ENCODE measurements around the gene SYT5.

DNA sequence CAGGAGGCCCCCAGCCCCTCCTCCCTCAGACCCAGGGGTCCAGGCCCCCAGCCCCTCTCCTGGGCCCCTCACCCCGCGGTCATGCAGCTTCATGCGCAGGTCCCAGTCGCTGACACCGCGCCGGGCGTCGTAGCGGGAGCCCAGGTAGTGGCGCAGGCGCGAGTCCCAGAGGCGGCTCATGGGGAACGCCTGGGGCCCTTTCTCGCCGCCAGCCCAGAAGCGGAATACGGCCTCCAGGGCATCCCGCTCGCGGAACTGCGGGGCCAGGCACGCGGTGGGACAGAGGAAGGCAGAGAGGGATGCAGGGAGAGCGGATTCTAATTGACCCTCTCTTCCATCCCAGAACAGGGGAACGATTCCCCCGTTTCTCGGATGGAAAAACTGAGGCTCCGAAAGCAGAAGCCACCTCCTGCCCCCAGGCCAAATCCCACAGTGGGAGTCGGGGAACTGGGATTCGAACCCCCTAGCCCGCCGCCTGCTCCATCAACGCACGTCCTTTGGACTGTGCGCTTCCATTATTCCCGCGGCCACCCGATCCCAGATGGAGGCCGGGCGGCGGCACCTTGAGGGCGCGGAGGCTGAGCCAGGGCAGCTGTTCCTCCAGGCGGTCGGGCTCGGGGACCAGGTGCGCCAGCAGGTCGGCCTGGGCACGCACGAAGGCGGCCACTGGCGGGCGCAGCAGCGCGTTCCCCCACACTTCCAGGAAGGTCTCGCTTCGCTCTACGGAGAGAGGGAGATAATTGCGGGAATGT lies 18.3 kb downstream of the SYT5 start:
- TF ChIP-seq SREBF2 (IDR thresholded peaks at IDR 0.05; ENCODE audit: low read length) (no peak), KDM1A (IDR thresholded peaks at IDR 0.05; ENCODE audit: borderline replicate concordance) (no peak), HDAC6 (IDR thresholded peaks at IDR 0.05; ENCODE audit: unreplicated experiment) (no peak), FOXM1 (IDR thresholded peaks at IDR 0.05; ENCODE audit: low read depth, low read length) (no peak)
- TF ChIP-seq, protein P1, sequence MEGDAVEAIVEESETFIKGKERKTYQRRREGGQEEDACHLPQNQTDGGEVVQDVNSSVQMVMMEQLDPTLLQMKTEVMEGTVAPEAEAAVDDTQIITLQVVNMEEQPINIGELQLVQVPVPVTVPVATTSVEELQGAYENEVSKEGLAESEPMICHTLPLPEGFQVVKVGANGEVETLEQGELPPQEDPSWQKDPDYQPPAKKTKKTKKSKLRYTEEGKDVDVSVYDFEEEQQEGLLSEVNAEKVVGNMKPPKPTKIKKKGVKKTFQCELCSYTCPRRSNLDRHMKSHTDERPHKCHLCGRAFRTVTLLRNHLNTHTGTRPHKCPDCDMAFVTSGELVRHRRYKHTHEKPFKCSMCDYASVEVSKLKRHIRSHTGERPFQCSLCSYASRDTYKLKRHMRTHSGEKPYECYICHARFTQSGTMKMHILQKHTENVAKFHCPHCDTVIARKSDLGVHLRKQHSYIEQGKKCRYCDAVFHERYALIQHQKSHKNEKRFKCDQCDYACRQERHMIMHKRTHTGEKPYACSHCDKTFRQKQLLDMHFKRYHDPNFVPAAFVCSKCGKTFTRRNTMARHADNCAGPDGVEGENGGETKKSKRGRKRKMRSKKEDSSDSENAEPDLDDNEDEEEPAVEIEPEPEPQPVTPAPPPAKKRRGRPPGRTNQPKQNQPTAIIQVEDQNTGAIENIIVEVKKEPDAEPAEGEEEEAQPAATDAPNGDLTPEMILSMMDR (IDR thresholded peaks at IDR 0.05 in 2 of 3, conservative IDR thresholded peaks at IDR 0.05 in 1 of 3; ENCODE audit: control insufficient read depth in 2 of 3, extremely low read depth in 1 of 3, insufficient read depth in 1 of 3, low read depth in 3 of 3, low read length in 3 of 3) = no peak
- TF ChIP-seq, protein P2, sequence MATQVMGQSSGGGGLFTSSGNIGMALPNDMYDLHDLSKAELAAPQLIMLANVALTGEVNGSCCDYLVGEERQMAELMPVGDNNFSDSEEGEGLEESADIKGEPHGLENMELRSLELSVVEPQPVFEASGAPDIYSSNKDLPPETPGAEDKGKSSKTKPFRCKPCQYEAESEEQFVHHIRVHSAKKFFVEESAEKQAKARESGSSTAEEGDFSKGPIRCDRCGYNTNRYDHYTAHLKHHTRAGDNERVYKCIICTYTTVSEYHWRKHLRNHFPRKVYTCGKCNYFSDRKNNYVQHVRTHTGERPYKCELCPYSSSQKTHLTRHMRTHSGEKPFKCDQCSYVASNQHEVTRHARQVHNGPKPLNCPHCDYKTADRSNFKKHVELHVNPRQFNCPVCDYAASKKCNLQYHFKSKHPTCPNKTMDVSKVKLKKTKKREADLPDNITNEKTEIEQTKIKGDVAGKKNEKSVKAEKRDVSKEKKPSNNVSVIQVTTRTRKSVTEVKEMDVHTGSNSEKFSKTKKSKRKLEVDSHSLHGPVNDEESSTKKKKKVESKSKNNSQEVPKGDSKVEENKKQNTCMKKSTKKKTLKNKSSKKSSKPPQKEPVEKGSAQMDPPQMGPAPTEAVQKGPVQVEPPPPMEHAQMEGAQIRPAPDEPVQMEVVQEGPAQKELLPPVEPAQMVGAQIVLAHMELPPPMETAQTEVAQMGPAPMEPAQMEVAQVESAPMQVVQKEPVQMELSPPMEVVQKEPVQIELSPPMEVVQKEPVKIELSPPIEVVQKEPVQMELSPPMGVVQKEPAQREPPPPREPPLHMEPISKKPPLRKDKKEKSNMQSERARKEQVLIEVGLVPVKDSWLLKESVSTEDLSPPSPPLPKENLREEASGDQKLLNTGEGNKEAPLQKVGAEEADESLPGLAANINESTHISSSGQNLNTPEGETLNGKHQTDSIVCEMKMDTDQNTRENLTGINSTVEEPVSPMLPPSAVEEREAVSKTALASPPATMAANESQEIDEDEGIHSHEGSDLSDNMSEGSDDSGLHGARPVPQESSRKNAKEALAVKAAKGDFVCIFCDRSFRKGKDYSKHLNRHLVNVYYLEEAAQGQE (IDR thresholded peaks at IDR 0.05; ENCODE audit: low read depth, low read length) = no peak
